NCI-H82 treated with DMSO at 0.1 percent for 48 hours (cell line): Measurements from ENCODE around the gene SPCS3.
A peak's percentile ranks its signal among the peaks of the same experiment; 100 is the strongest.
"Not testable (repeated sequence)": the region's sequence is repeated elsewhere in the genome, so short reads cannot be mapped to it uniquely, and the experiment has no call there.

Experiments used
- DNase-seq: peaks from one replicate; lab custom pipeline; 2025; ENCODE audit not compliant: unreplicated experiment; lab: John Stamatoyannopoulos, UW

Gene SPCS3

GRCh38 chr4:176319704-176320339 lies at the start of gene SPCS3:
TSS of gene SPCS3 (plus strand) at chr4:176319966. CDS start at chr4:176320077, 111 bp downstream.
- peak; percentile 85 for DNase-seq

- DNase-seq: no peak
These were observed 49.1 kb upstream of the SPCS3 start for GRCh38 chr4:176270669-176271068.

GRCh38 chr4:176271749-176272148 lies 48.0 kb upstream of the SPCS3 start:
- no peak for DNase-seq

GRCh38 chr4:176272799-176273198 lies 47.0 kb upstream of the SPCS3 start:
- no peak for DNase-seq

- DNase-seq: no peak
These were observed 46.0 kb upstream of the SPCS3 start for GRCh38 chr4:176273736-176274135.

- no peak for DNase-seq
These were observed 45.3 kb upstream of the SPCS3 start for GRCh38 chr4:176274441-176274840.

- DNase-seq: no peak
These were observed 43.1 kb upstream of the SPCS3 start for GRCh38 chr4:176276710-176277109.

GRCh38 chr4:176277162-176277904 lies 42.4 kb upstream of the SPCS3 start:
- peak; percentile 15 for DNase-seq

- DNase-seq: not testable (repeated sequence)
These were observed 40.2 kb upstream of the SPCS3 start for GRCh38 chr4:176279560-176279959.

GRCh38 chr4:176286728-176287127 lies 33.0 kb upstream of the SPCS3 start:
- DNase-seq: no peak

GRCh38 chr4:176287546-176287945 lies 32.2 kb upstream of the SPCS3 start:
- DNase-seq: no peak

- no peak for DNase-seq
These were observed 31.7 kb upstream of the SPCS3 start for GRCh38 chr4:176288020-176288419.

GRCh38 chr4:176289561-176289960 lies 30.2 kb upstream of the SPCS3 start:
- DNase-seq: no peak

- DNase-seq: no peak
These were observed 29.2 kb upstream of the SPCS3 start for GRCh38 chr4:176290520-176290919.

GRCh38 chr4:176291748-176292147 lies 28.0 kb upstream of the SPCS3 start:
- DNase-seq: no peak

GRCh38 chr4:176292920-176293319 lies 26.8 kb upstream of the SPCS3 start:
- no peak for DNase-seq

- no peak for DNase-seq
These were observed 26.1 kb upstream of the SPCS3 start for GRCh38 chr4:176293660-176294059.

GRCh38 chr4:176295907-176296306 lies 23.9 kb upstream of the SPCS3 start:
- DNase-seq: not testable (repeated sequence)

GRCh38 chr4:176298664-176299063 lies 21.1 kb upstream of the SPCS3 start:
- DNase-seq: peak; percentile 40

- no peak for DNase-seq
These were observed 19.7 kb upstream of the SPCS3 start for GRCh38 chr4:176300036-176300435.

- DNase-seq: no peak
These were observed 19.2 kb upstream of the SPCS3 start for GRCh38 chr4:176300565-176300964.
